Measurements from ENCODE around the gene POMT2.

POMT2 gene

GRCh38 chr14:77265561-77266335, 54.9 kb downstream of the POMT2 start:
- DNase-seq = no peak

GRCh38 chr14:77265187-77265515, 55.5 kb downstream of the POMT2 start:
- no peak for DNase-seq

- DNase-seq = no peak
Observed at GRCh38 chr14:77264466-77265186, 56.1 kb downstream of the POMT2 start.

- DNase-seq = no peak
Observed at GRCh38 chr14:77260631-77261030, 60.1 kb downstream of the POMT2 start.

GRCh38 chr14:77260199-77260598, 60.5 kb downstream of the POMT2 start:
- DNase-seq = no peak

GRCh38 chr14:77259025-77259715, 61.5 kb downstream of the POMT2 start:
- DNase-seq = no peak

GRCh38 chr14:77258566-77258965, 62.1 kb downstream of the POMT2 start:
- DNase-seq = no peak

GRCh38 chr14:77257700-77258099, 63.0 kb downstream of the POMT2 start:
- no peak for DNase-seq

GRCh38 chr14:77256694-77257093, 64.0 kb downstream of the POMT2 start:
- no peak for DNase-seq

GRCh38 chr14:77253333-77254190, 67.1 kb downstream of the POMT2 start:
- DNase-seq = no peak

GRCh38 chr14:77251870-77252269, 68.8 kb downstream of the POMT2 start:
- no peak for DNase-seq

- no peak for DNase-seq
Observed at GRCh38 chr14:77250927-77251326, 69.8 kb downstream of the POMT2 start.

- DNase-seq = no peak
Observed at GRCh38 chr14:77249286-77249685, 71.4 kb downstream of the POMT2 start.

GRCh38 chr14:77248666-77249065, 72.0 kb downstream of the POMT2 start:
- no peak for DNase-seq

- DNase-seq = no peak
Observed at GRCh38 chr14:77246784-77247183, 73.9 kb downstream of the POMT2 start.

- DNase-seq = peak; percentile 21
Observed at GRCh38 chr14:77245820-77246219, 74.9 kb downstream of the POMT2 start.

GRCh38 chr14:77243853-77244252, 76.8 kb downstream of the POMT2 start:
- no peak for DNase-seq

GRCh38 chr14:77242752-77243151, 77.9 kb downstream of the POMT2 start:
- no peak for DNase-seq

GRCh38 chr14:77241955-77242354, 78.7 kb downstream of the POMT2 start:
- no peak for DNase-seq

GRCh38 chr14:77240336-77240915, 80.3 kb downstream of the POMT2 start:
- no peak for DNase-seq

- DNase-seq = no peak
Observed at GRCh38 chr14:77239412-77239811, 81.3 kb downstream of the POMT2 start.

GRCh38 chr14:77238996-77239395, 81.7 kb downstream of the POMT2 start:
- no peak for DNase-seq

- DNase-seq = no peak
Observed at GRCh38 chr14:77238356-77238755, 82.3 kb downstream of the POMT2 start.

Measured in DMS53 (cell line).